Panc1 (cell line): ENCODE data around the gene CD84. TPM values are rescaled to one million over a fixed set of nuclear protein-coding genes. Genes with fewer than 3 reads are reported as not detected.

Source experiments
- ATAC-seq: fragments of 200-7000 bp; cut with Tn5 transposase; 2 replicates; pipeline ENCODE4 v1.9.1; 2020; ENCODE audit warnings: mild to moderate bottlenecking, moderate library complexity
- BruUV-seq: library from RNA; stranded (reverse); fragments of 400-500 nt; replicated peaks from 2 replicates; lab custom pipeline; 2021; lab: Mats Ljungman, UMichigan
- CTCF ChIA-PET: fragments of 300-600 bp; sonication (Branson Sonifier 250); formaldehyde crosslinking; loops from one replicate; lab custom pipeline; 2022; ENCODE audit warnings: antibody characterized with exemption; lab: Charles Lee
- POLR2A ChIA-PET: fragments of 300-600 bp; sonication (Branson Sonifier 250); formaldehyde crosslinking; loops from one replicate; lab custom pipeline; 2022; ENCODE audit warnings: antibody characterized with exemption; lab: Charles Lee
- DNase-seq: peaks from one replicate; pipeline ENCODE4 v3.0.0-alpha.2; 2010; ENCODE audit warnings: low read depth, low spot score
- H3K27ac ChIP-seq: 2 replicates; pipeline ENCODE4 v1.5.1; 2011; ENCODE audit warnings: mild to moderate bottlenecking, low read length, inconsistent platforms
- H3K27me3 ChIP-seq: fragments of 200-500 bp; sonication (Bioruptor generic); 2 replicates; pipeline ENCODE4 v1.6.0; 2014; ENCODE audit warnings: low read length, inconsistent platforms; ENCODE audit not compliant: control insufficient read depth, insufficient read depth
- H3K36me3 ChIP-seq: fragments of 200-500 bp; sonication (Bioruptor generic); 2 replicates; pipeline ENCODE4 v1.5.1; 2014; ENCODE audit warnings: inconsistent platforms, mild to moderate bottlenecking, low read length, moderate library complexity; ENCODE audit not compliant: control insufficient read depth, insufficient read depth
- H3K4me1 ChIP-seq: 2 replicates; pipeline ENCODE4 v1.5.1; 2011; ENCODE audit warnings: inconsistent platforms, mild to moderate bottlenecking, low read length, moderate library complexity; ENCODE audit not compliant: control insufficient read depth, insufficient read depth
- H3K4me3 ChIP-seq, 2 experiments: 2 replicates each; pipeline ENCODE4 v1.5.1; 2011 to 2012; ENCODE audit warnings: low read depth in 2 of 2, low read length in 2 of 2, mild to moderate bottlenecking in 2 of 2, inconsistent platforms in 1 of 2, moderate library complexity in 1 of 2
- H3K9me3 ChIP-seq: fragments of 200-500 bp; sonication (Bioruptor generic); 2 replicates; pipeline ENCODE4 v1.5.1; 2014; ENCODE audit warnings: low read depth, mild to moderate bottlenecking, inconsistent platforms, low read length, moderate library complexity; ENCODE audit not compliant: control insufficient read depth, insufficient read depth
- POLR2AphosphoS5 ChIP-seq: IDR thresholded peaks from 2 replicates; pipeline ENCODE4 v1.6.1; 2012; ENCODE audit warnings: mild to moderate bottlenecking, low read depth, low read length, moderate library complexity
- SIN3A ChIP-seq: IDR thresholded peaks from 2 replicates; pipeline ENCODE4 v1.6.1; 2012; ENCODE audit warnings: low read depth, mild to moderate bottlenecking, low read length, moderate library complexity, borderline replicate concordance; ENCODE audit not compliant: insufficient read depth
- TCF7L2 ChIP-seq: IDR thresholded peaks from 2 replicates; pipeline ENCODE4 v1.6.1; 2011; ENCODE audit warnings: mild to moderate bottlenecking, low read depth, low read length, inconsistent platforms
- in situ Hi-C: cut with HindIII; loops from 2 replicates; pipeline ENCODE4 v1.10.0; 2016; ENCODE audit warnings: low sequenced_read_pairs, low pct_unique_long_range_greater_than_20kb
- intact Hi-C: fragments of 100-400 bp; cut with micrococcal nuclease; formaldehyde crosslinking; loops from one replicate; pipeline ENCODE4 v1.10.0; 2022; ENCODE audit not compliant: unreplicated experiment
- total RNA-seq: library from RNA; stranded (reverse); gene quantifications from one replicate; pipeline ENCODE4 v1.2.1, GENCODE V29; 2021; ENCODE audit not compliant: unreplicated experiment
- TF ChIP-seq, protein P1 (sequence below), 2 experiments: IDR thresholded peaks; 2 replicates each; pipeline ENCODE4 v1.6.1; 2011 to 2012; ENCODE audit warnings: low read depth in 2 of 2, control low read depth in 1 of 2, low read length in 1 of 2, mild to moderate bottlenecking in 1 of 2, moderate library complexity in 1 of 2; ENCODE audit not compliant: insufficient read depth in 1 of 2
- TF ChIP-seq, protein P2 (sequence below): fragments of 450-650 bp; IDR thresholded peaks from 2 replicates; pipeline ENCODE4 v1.5.1; 2017; ENCODE audit warnings: mild to moderate bottlenecking

CD84 gene
- total RNA-seq, 1 experiment from 2014 or later = 0.26 TPM

DNA sequence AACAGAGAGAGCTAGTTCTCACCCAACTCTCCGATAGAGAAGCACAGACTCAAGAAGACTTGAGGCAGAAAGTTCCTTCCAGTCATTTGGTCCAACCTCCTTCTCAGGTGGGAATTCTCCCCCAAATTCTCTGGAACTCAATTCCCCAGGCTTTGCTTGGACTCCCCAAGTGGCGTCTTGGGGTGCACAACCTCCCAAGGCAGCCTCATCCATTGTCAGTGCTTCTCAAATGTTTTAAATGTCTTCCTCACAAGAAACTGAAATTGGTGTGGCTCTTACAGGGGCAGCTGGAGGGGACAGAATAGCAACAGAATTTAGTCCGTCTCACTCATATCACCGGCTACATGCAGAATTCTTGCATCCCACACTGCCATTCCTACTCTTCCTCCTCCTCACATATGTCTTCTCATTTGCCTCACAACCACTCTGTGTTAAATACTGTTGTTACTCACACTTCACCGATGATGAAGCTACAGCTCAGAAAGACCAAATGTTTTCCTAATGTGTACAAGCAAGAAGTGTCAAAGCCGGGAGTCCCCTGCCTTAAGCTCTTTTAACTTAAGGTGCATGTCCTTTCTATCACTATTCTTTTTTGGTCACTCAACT lies 33.4 kb upstream of the CD84 start:
- TF ChIP-seq TCF7L2 (no peak), SIN3A (no peak), POLR2AphosphoS5 (no peak)
- TF ChIP-seq, protein P1, sequence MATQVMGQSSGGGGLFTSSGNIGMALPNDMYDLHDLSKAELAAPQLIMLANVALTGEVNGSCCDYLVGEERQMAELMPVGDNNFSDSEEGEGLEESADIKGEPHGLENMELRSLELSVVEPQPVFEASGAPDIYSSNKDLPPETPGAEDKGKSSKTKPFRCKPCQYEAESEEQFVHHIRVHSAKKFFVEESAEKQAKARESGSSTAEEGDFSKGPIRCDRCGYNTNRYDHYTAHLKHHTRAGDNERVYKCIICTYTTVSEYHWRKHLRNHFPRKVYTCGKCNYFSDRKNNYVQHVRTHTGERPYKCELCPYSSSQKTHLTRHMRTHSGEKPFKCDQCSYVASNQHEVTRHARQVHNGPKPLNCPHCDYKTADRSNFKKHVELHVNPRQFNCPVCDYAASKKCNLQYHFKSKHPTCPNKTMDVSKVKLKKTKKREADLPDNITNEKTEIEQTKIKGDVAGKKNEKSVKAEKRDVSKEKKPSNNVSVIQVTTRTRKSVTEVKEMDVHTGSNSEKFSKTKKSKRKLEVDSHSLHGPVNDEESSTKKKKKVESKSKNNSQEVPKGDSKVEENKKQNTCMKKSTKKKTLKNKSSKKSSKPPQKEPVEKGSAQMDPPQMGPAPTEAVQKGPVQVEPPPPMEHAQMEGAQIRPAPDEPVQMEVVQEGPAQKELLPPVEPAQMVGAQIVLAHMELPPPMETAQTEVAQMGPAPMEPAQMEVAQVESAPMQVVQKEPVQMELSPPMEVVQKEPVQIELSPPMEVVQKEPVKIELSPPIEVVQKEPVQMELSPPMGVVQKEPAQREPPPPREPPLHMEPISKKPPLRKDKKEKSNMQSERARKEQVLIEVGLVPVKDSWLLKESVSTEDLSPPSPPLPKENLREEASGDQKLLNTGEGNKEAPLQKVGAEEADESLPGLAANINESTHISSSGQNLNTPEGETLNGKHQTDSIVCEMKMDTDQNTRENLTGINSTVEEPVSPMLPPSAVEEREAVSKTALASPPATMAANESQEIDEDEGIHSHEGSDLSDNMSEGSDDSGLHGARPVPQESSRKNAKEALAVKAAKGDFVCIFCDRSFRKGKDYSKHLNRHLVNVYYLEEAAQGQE (IDR thresholded peaks at IDR 0.05; ENCODE audit: insufficient read depth in 1 of 2, low read depth in 2 of 2, low read length in 1 of 2) = no peak
- TF ChIP-seq, protein P2, sequence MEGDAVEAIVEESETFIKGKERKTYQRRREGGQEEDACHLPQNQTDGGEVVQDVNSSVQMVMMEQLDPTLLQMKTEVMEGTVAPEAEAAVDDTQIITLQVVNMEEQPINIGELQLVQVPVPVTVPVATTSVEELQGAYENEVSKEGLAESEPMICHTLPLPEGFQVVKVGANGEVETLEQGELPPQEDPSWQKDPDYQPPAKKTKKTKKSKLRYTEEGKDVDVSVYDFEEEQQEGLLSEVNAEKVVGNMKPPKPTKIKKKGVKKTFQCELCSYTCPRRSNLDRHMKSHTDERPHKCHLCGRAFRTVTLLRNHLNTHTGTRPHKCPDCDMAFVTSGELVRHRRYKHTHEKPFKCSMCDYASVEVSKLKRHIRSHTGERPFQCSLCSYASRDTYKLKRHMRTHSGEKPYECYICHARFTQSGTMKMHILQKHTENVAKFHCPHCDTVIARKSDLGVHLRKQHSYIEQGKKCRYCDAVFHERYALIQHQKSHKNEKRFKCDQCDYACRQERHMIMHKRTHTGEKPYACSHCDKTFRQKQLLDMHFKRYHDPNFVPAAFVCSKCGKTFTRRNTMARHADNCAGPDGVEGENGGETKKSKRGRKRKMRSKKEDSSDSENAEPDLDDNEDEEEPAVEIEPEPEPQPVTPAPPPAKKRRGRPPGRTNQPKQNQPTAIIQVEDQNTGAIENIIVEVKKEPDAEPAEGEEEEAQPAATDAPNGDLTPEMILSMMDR = no peak
- Histone ChIP-seq H3K4me1 (no peaks in the 10 kb centered on the region), H3K9me3 (no peaks in the 10 kb centered on the region), H3K27me3 (peaks cover 7% of the 10 kb centered on the region), H3K27ac (no peak overlapping the region), H3K4me3 (no peak overlapping the region), H3K36me3 (no peaks in the 10 kb centered on the region)
- CTCF ChIA-PET = no interaction called here
- DNase-seq (no peak), ATAC-seq (no peak)
- in situ Hi-C loops = no loop called here
- no TSS peak for BruUV-seq
- intact Hi-C loops = no loop called here
- POLR2A ChIA-PET = no interaction called here

DNA sequence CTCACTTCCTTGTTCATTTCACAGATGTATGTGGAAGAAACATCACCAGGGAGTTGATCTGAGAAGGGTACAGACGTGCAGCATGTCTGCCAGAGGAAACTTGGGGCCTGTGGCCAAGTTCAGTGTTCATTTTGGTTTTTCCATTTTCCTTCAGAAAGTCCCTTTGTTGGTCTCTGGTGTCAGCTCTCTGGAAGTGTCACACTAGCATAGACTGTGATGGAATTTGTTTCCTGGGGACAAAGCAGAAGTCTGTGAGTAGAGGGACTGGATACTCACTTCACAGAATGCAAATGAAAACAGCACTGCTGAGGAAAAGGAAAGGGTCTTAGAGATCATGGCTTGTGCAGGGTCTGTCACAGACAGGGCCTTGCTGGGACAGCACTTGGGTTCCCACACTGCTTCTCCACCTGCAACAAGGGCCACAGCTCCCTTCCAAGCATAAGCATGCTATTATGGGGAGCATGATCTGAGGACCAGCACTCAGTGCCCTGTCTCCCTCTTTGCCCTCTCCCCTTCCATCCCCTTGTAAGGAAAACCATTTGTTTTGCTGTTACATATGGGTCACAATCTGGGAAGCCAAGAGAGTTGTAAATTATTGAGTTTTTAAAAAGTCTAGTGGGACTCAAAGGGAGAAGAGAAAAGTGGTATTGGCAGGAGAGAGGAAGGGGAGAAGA lies 31.4 kb upstream of the CD84 start:
- CTCF ChIA-PET = no interaction called here
- TF ChIP-seq POLR2AphosphoS5 = no peak
- no peak for TF ChIP-seq TCF7L2
- TF ChIP-seq, protein P2 = no peak
- no TSS peak for BruUV-seq
- Histone ChIP-seq H3K36me3 (no peaks in the 10 kb centered on the region), H3K27me3 (peaks cover 7% of the 10 kb centered on the region), H3K4me1 (no peaks in the 10 kb centered on the region), H3K9me3 (no peaks in the 10 kb centered on the region), H3K27ac (no peak overlapping the region), H3K4me3 (no peak overlapping the region)
- in situ Hi-C loops = no loop called here
- DNase-seq (no peak), ATAC-seq (no peak)
- intact Hi-C loops = no loop called here
- POLR2A ChIA-PET = no interaction called here
